GM21526 (cell line): Measurements from ENCODE around the gene ATP1B1.

Source experiments
- ATAC-seq: cut with Tn5 transposase; IDR thresholded peaks from one replicate; pipeline ENCODE4 v1.9.1; 2021; ENCODE audit warnings: moderate library complexity; ENCODE audit not compliant: unreplicated experiment, low FRiP score

Gene ATP1B1

DNA sequence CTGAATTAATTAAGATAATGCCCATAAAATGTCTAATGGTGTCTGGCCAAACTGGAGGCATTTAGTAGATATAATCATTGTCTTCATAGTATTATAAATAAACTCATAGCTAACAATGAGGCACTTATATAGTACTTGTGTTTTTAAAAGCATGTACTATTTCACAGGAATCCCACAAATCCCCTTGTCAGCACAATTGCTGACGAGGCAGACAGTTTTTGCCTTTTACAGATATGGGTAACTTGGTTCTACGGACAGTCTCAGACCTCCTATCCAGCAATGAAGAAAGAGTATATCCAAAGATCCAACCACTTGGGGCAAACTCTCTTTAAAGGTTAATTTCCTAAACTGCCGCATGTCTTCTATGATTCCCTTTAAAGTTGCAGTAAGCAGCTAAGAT is 73.7 kb downstream of the ATP1B1 start:
- no peak for ATAC-seq
